Fibroblast of peridontal ligament (primary cell): Measurements from ENCODE around the gene IQGAP2.
A peak's percentile ranks its signal among the peaks of the same experiment; 100 is the strongest.
"Not testable (repeated sequence)": the region's sequence is repeated elsewhere in the genome, so short reads cannot be mapped to it uniquely, and the experiment has no call there.

ENCODE experiments used
- DNase-seq: peaks from one replicate; pipeline ENCODE4 v3.0.0-alpha.2; 2010; ENCODE audit errors: extremely low read depth

Gene IQGAP2

GRCh38 chr5:76717222-76718083 is 314.4 kb downstream of the IQGAP2 start:
- peak; percentile 46 for DNase-seq

DNA sequence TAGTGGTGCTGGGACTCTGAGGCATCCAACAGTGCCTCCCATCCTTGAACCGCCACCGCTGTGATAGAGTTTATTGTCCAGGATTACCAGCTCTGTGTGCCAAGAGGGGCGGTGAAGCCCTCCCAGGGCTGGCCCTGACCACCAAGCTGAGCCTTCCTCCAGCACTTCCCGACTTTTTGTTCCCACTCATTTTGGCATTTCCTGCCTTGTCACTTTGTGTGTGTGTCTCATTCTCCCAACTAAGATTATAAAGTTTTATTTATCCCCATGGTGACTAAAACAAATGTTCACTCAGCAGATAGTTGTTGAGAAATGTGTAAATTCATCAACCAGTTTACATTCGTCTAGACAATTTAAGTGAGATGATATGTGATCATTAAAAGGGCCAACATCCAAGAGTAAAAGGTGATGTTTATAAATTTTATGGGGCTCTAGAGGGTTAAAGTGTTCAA is 315.3 kb downstream of the IQGAP2 start:
- no peak for DNase-seq

- no peak for DNase-seq
Observed at GRCh38 chr5:76718880-76719279, 315.8 kb downstream of the IQGAP2 start.

DNA sequence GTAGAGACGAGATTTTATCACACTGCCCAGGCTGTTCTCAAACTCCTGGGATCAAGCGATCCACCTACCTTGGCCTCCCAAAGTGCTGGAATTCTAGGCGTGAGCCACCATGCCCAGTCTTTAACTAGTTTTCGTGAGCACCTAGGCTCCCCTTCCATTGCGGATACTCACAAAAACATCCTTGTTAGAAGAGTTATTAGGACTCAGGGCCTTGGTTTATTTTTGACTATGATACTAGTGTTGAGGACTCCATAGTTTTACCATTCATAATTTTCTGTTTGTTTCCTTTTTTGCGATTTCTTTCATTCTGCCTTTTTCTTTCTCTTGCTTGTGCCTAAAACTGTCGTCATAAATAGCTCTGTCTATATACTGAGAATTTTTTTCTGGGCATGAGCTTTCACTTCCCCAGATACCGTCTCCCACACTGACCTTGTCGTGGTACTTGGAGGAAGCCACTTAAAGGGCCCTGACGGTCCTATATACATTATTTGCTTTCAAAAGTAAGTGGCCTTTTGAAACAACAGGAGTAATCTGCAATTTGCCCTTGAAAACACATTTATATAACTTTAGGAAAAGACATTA is 318.0 kb downstream of the IQGAP2 start:
- DNase-seq: no peak

- no peak for DNase-seq
Observed at GRCh38 chr5:76723266-76723665, 320.2 kb downstream of the IQGAP2 start.

DNA sequence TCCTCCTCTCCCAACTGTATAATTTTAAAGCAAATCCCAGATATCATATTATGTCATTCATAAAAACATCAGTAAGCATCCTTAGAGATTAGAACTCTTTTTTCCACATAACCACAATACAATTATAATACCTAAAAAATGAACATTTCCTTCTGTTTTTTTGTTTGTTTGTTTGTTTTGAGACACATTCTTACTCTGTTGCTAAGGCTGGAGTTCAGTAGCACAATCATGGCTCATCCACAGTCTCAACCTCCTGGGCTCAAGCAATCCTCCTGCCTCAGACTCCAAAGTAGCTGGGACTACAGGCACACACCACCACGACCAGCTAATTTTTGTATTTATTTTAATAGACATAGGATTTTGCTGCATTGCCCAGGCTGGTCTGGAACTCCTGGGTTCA is 320.8 kb downstream of the IQGAP2 start:
- no peak for DNase-seq

- peak; percentile 65 for DNase-seq
Observed at GRCh38 chr5:76724871-76725270, 321.8 kb downstream of the IQGAP2 start.

- DNase-seq: no peak
Observed at GRCh38 chr5:76728965-76729364, 325.9 kb downstream of the IQGAP2 start.

- DNase-seq: no peak
Observed at GRCh38 chr5:76729373-76730290, 326.5 kb downstream of the IQGAP2 start.

- DNase-seq: no peak
Observed at GRCh38 chr5:76732405-76733048, 329.4 kb downstream of the IQGAP2 start.

DNA sequence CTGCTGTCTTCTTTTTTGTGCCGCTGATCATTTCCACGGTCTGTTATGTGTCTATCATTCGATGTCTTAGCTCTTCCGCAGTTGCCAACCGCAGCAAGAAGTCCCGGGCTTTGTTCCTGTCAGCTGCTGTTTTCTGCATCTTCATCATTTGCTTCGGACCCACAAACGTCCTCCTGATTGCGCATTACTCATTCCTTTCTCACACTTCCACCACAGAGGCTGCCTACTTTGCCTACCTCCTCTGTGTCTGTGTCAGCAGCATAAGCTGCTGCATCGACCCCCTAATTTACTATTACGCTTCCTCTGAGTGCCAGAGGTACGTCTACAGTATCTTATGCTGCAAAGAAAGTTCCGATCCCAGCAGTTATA is 329.9 kb downstream of the IQGAP2 start:
- DNase-seq: no peak

DNA sequence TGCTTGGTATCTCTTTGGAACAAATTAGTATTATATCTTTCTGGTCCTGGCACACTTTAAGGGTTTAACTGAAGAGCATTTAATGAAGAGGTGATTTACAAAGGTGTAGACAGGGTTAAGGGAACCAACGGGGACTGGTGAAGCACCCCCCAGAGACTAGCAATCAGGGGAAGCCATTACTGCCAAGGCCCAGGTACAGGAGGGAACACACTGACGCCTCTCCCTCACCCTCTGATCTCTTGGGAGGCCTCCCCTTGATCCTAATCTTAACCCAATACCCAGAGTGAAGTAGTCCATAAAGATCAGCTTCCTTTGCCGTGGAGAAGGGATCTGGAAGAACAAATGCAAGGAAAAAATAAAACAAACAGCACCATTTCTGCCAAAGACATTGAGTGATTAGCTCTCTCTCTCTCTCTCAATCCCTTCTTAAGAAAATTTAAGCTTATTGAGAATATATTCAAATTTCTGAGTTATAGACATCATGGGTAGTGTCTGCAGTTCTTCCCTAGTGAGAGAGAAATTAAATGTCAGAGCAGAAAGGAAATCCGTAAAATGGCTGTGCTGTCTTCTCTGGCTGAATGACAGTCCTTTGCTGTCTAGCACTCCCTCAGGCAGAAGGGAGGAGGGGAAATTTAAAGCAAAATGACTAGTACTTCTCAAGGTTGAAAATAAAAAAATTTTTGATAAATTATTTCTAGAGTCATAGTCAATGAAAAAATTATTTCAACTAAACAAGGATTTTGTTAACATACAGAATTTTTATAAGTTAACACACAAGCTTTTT is 332.9 kb downstream of the IQGAP2 start:
- DNase-seq: no peak

- DNase-seq: no peak
Observed at GRCh38 chr5:76736679-76737556, 333.8 kb downstream of the IQGAP2 start.

DNA sequence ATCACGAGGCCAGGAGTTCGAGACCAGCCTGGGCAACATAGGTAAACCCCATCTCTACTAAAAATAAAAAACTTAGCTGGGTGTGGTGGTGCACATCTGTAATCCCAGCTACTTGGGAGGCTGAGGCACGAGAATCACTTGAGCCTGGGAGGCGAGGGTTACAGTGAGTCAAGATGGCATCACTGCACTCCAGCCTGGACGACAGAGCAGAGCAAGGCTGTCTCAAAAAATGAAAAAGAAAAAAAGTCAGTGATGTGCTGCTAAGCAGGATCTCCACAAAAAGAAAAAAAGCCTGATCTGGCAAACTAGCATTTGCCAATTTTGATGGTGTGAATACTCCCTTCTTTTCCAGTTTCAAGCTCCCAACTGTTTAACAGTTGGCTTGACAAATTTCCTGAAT is 334.8 kb downstream of the IQGAP2 start:
- no peak for DNase-seq

DNA sequence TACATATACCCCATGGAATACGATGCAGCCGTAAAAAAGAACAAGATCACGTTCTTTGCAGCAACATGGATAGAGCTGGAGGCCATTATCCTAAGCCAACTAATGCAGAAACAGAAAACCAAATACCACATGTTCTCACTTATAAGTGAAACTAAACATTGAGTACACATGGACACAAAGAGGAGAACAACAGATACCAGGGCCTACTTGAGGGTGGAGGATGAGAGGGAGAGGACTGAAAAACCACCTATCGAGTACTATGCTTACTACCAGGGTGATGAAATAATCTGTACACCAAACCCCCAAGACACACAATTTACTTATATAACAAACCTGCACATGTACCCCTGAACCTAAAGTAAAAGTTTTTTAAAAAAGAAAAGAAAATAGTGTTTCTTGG is 338.4 kb downstream of the IQGAP2 start:
- not testable (repeated sequence) for DNase-seq

- DNase-seq: peak; percentile 91
Observed at GRCh38 chr5:76742583-76742982, 339.5 kb downstream of the IQGAP2 start.

GRCh38 chr5:76744632-76745031 is 341.5 kb downstream of the IQGAP2 start:
- no peak for DNase-seq

DNA sequence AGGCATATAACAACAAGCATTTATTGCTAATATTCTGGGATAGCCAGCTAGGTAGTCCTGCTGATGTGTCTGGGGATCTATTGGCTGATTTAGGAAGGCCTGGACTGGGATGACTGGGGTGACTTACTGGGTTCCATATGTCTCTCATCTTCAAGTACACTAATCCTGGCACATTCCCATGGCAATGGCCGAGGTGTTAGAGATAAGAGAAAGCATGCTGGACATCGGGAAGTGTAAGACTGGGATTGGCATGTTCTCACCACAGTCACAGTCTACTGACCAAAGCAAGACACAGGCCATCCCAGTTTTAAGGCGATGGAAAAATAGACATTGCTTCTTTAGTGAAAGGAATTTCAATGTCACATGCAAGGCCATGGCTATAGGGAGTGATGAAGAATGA is 342.6 kb downstream of the IQGAP2 start:
- DNase-seq: no peak

GRCh38 chr5:76746677-76747076 is 343.6 kb downstream of the IQGAP2 start:
- DNase-seq: no peak

DNA sequence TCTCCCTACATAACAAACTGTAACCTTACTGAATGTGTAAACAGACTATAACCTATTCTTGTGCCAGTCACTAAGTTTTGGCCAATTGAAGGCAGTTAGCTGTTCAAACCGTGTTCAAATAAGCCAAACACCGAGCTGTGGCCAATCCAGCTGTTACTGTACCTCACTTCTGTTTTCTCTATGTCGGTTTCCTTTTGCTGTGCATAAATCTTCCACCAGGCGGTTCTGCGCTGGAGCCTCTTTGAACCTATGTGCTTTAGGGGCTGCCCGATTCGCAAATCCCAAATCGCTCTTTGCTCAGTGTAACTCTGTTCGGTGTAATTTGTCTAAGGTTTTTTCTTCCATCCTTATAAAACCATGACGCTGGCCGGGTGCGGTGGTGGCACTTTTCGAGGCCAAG is 344.6 kb downstream of the IQGAP2 start:
- DNase-seq: no peak
